GM21786 (cell line): ENCODE results near the gene RERE.
A peak's percentile ranks its signal among the peaks of the same experiment; 100 is the strongest.
"Not testable (repeated sequence)": the region's sequence is repeated elsewhere in the genome, so short reads cannot be mapped to it uniquely, and the experiment has no call there.

ENCODE experiments used
- ATAC-seq: cut with Tn5 transposase; IDR thresholded peaks from one replicate; pipeline ENCODE4 v1.9.1; 2021; ENCODE audit not compliant: unreplicated experiment

RERE gene

DNA sequence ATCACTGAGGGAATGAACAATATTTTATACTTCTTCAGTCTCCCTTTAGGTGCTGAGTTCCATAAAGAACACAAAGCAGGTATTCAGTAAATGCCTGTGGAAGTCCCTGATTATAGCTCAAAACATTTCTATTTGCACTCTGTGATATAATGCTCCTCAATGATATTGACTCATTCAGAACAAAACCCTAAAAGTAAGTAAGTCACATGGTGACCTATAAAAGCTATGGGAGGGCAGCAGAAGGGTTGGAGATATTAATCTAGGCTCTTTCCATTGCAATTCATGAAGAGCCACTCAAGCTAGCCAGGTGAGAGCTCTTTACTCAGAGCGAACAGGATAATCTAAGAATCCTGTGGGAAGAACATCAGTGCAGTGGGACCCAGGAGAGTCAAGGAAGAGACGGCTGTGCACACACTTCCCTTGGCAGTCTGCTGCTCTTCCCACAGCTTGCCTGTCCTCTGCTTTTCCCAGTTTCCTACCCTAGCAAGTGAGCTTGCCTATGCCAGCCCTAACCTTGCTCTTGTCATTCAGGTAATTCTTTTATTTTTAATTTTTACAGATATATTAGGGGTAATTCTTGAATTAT, 197.4 kb downstream of the RERE start:
- not testable (repeated sequence) for ATAC-seq

DNA sequence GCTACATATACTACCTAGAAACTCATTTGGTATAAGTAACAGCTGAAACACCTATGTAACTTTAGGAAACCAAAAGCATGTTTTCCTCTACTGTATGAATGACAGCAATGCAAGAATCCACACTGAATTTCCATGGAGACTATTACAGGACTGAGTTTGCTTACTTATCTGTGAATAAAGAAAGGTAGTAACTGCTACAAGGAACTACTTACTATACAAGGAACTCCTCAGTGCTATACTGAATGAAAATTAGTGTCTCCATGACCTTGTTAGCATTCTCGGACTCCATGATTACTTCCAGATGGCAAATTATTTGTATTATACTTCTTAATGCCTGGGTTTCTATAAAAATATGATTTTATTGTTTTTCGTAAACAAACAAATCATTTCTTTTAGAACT, 198.0 kb downstream of the RERE start:
- ATAC-seq, result not testable (repeated sequence)

DNA sequence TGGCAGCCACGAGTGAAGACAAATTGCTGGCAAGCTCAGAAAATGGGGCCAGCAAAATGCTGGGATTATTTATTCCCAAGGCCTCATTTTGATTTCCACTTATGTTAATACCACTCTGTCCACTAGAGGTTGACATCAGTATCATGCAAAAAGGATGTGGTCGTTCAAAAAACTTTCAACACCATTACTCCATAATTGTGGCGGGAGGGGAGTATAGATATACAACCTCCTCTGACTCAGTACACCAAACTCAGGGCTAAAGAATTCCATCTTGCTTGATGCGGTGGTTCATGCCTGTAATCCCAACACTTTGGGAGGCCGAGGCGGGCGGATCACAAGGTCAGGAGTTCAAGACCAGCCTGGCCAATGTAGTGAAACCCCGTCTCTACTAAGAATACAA, 200.6 kb downstream of the RERE start:
- ATAC-seq, result not testable (repeated sequence)

DNA sequence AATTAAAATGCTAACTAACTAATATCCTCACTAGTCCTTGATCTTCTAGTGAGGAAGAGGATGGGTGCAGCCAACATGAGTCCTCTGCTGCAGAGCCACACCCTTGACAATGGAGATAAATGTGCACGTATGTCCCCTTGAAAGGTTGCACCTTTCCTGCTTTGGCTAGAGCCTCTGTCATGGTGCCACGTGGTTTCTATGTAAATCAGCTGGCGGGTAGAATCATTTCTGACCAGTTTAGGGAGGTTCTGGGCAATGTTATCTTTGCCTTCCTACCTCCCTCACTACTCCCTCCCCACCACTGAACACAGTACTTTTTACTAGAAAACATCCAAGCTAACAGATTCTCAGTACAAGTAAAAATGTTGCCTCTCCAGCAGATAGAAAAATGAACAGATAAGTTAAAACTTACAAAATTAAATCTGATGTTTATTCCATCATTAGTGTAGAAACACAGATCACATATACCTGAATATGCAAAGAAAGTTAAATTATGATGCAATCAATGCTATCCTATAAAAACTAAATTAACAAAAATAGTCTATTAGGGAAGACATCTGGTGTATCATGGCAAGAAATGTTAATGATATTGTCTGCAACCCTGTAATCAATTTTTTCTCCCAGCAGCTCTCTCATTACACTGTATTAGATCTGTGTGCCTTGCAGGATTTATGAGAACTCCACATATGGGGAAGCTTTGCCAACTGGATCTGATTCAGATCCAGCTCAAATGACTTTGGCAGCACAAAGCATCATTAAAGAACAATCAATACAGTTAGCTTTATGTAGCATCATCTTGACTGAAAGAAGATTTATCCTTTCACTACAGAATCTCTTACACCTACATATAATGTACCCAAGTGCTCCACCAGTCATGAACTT, 205.6 kb downstream of the RERE start:
- not testable (repeated sequence) for ATAC-seq

DNA sequence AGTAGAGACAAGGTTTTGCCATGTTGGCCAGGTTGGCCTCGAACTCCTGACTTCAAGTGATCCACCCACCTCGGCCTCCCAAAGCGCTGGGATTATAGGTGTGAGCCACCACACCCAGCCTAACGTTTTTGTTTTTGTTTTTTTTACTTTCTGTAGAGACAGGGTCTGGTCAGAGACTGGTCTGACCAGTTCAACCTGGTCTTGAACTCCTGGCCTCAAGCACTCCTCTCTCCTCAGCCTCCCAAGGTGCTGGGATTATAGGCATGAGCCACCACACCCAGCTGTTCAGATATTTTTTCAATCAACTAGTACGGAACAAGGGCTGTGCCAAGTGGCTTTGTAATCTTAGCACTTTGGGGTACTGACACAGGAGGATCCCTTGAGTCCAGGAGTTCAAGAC, 209.5 kb downstream of the RERE start:
- ATAC-seq, result no peak

DNA sequence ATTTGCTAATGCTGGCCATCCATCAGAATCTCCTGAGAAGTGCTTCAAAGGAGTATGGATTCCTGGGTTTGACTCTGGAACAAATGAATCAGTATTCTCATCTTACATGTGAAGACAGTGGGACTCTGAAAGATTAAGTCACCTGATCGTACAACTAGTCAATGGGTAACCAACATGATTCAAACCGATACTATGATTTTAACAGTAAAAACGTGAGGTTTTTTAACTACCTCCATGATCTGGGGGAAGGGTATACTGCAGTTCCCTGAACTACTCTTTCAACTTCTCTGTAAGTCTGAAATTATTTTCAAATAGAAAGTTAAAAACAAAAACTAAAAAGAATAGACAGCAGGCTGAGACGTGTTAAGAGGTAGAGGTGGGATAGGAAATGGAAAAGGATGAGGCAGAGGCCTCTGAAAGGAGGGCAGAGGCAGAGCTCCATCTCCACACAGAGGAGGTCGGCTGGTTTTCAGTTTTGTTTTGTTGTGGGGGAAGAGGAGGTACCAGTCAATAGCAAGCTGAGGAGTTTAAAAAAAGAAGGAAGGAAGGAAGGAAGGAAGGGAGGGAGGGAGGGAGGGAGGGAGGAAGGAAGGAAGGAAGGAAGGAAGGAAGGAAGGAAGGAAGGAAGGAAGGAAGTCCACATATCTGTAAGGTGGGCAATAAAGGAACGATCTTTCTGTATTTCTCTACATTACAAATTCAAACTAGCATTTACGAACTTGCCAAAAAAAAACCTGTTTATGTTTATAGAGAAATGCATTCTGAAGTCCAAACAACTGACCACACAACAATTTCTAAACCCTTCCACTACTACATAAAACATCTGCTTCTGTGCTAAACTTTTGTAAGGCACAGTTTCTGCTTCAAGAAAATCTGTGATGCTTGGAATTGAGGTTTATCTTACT, 213.1 kb downstream of the RERE start:
- peak; percentile 94 for ATAC-seq

DNA sequence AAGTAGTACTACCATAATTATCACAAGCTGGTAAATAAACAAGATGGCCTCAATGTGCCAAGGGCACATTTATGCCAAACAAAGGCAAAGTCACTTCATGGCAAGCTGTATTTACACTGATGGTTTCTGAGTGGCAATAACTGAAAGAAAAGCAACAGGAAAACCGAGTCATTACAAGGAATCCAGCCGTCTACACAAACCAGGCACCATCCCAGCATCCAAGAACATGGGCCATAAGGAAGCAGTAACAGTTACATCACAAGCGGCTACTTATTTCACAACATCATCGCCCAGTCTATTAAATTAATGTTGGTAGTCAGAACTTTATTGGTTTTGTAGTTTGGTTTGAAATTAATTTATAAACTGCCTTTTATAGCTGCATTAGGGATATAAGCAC, 214.2 kb downstream of the RERE start:
- no peak for ATAC-seq

- no peak for ATAC-seq
Observed at GRCh38 chr1:8602471-8603219, 214.8 kb downstream of the RERE start.

DNA sequence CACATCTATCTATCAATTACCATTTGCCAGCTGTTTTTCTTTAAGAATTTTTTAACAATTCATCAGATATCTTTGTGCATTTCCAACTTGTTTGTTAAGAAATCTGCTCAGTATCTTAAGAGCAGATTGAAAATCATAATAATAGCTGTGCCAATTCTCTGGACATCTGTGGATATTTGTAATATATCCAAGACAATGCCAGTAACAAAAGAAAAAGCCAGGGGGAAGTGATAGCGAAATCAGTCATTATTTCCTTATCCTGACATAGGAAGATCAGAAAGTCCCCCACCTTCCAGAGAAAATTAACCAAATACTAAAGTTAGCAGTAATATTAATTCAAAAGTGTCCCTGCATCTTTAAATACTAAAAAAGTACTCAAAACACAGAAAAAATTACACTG, 217.1 kb downstream of the RERE start:
- ATAC-seq, result no peak

GRCh38 chr1:8599646-8600212, 217.7 kb downstream of the RERE start:
- ATAC-seq, result no peak

GRCh38 chr1:8598783-8599182, 218.7 kb downstream of the RERE start:
- no peak for ATAC-seq

GRCh38 chr1:8598060-8598724, 219.2 kb downstream of the RERE start:
- no peak for ATAC-seq

GRCh38 chr1:8597455-8597854, 220.0 kb downstream of the RERE start:
- no peak for ATAC-seq

DNA sequence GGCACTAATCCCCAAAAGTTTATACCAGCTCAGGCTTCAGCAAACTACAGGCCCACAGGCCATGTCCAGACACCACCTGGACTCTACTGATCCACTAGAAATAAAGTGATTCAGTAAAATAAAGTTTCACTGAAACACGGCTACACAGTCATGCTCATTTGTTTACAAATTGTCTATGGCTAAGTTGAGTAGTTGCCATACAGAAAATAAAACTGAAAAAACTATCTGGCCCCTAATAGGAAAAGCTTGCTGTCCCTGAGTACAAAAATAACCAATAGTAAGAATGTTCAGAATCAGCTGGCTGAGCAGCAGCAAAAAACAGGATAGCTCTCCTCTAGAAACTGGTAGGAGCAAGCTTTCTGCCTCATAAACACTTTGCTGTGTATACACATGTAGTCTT, 221.5 kb downstream of the RERE start:
- no peak for ATAC-seq

GRCh38 chr1:8595332-8595731, 222.1 kb downstream of the RERE start:
- no peak for ATAC-seq

DNA sequence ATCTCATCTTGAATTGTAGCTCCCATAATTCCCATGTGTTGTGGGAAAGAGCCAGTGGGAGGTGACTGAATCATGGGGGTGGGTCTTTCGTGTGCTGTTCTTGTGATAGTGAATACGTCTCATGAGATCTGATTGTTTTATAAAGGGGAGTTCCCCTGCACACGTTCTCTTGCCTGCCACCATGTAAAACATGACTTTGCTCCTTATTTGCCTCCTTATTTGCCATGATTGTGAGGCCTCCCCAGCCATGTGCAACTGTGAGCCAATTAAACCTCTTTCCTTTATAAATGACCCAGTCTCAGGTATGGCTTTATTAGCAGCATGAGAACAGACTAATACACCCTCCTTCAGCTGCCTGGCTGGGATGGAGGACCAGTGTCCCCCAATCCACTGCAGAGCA, 224.1 kb downstream of the RERE start:
- ATAC-seq, result not testable (repeated sequence)

GRCh38 chr1:8591569-8591968, 225.9 kb downstream of the RERE start:
- ATAC-seq, result no peak

- no peak for ATAC-seq
Observed at GRCh38 chr1:8590721-8591351, 226.6 kb downstream of the RERE start.

DNA sequence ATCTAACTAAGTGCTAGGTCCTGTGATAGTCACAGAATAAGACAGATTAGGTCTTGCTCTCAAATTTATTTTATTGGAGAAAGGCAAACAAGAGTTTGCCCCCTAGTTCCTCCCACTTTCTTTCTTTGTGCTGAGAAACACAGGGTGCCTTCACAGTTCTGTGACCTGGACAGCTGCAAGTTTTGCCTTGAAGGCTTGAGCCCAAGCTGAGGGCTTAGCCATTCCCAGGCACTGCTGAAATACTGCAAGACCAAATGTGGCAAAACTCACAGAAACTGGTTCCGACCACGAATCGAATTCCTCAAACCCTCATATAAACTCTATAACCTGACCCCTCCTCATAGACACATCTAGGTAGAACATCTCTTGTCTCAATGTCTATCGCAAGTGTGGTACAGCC, 227.9 kb downstream of the RERE start:
- no peak for ATAC-seq

DNA sequence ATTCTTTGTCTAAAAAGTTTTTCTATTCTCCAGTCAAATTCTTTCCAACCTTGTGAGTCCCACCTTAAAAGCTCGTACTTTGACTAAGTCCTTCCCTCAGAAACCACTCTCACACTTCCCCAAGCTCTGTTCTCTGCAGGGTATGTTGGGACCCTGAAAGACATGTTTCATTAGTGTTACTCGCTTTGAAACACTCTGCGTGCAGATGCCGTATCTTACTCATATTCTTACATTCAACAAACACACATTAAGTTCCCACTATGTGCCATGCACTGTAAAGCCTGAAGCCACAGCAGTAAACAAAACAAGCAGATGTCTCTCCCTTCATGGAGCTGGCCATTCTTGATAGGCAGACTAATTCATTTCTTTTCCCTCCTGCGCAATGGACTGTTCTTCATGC, 229.7 kb downstream of the RERE start:
- no peak for ATAC-seq
